ENCODE results near the gene SCARB2. TPM values are rescaled to one million over a fixed set of nuclear protein-coding genes. Genes with fewer than 3 reads are reported as not detected.

SCARB2 gene, protein sequence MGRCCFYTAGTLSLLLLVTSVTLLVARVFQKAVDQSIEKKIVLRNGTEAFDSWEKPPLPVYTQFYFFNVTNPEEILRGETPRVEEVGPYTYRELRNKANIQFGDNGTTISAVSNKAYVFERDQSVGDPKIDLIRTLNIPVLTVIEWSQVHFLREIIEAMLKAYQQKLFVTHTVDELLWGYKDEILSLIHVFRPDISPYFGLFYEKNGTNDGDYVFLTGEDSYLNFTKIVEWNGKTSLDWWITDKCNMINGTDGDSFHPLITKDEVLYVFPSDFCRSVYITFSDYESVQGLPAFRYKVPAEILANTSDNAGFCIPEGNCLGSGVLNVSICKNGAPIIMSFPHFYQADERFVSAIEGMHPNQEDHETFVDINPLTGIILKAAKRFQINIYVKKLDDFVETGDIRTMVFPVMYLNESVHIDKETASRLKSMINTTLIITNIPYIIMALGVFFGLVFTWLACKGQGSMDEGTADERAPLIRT
- total RNA-seq (100 to 1,000 TPM in 1 of 2 donors, 10 to 100 TPM in 1; 81.0 to 136 TPM), polyA plus RNA-seq (10 to 100 TPM; 58.2 to 66.5 TPM)

DNA sequence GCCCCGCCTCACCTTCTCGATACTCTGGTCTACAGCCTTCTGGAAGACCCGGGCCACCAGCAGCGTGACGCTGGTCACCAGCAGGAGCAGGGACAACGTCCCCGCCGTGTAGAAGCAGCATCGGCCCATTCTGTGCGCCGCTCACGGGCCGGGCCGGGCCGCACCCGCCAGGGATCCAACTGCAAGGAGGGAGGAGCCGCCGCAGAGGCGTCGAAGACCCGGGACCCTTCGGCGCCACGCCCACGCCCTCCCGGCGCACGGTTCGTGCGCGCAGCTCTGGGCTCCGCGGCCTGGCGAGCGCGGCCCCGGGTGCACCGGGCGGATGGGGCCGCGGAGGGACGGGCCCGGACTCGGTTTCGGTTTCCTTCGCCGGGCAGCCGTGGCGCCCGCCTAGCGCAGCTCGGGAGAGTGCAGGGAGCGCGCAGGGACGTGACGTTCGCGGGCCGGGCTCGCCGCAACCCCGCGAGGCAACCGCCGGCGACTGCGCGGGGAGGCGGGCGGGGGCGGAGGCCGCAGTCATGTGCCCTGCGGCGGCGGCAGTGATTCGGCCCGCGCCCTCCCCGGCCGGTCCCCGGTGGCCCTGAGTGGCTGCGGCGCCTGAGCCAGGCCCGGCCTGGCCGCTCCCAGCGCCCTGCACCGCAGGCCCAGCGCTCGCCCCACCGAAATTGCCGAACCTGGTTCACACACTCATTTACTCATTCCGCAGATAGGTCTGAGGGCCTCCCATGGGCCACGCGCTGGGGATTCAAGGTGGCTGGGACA, at the start of gene SCARB2:
Gene SCARB2 (minus strand): TSS at position 410 of the 762 bp plus-strand sequence. CDS start 281 bp downstream, at position 129.
- Histone ChIP-seq H3K36me3 (ENCODE audit: control insufficient read depth in 4 of 4, insufficient read depth in 3 of 4, low read depth in 1 of 4, low read length in 3 of 4) (no peaks in the 10 kb centered on the region), H3K9ac (ENCODE audit: low read depth in 1 of 2, low read length in 2 of 2) (peak within 1 kb of the TSS; percentile 83 to 95), H3K4me1 (ENCODE audit: control insufficient read depth in 4 of 4, insufficient read depth in 4 of 4, low read length in 3 of 4) (peaks cover 8 to 84% (median 74%) of the 10 kb centered on the region in 4 donors), H3K27ac (ENCODE audit: low read depth in 1 of 2, low read length in 2 of 2) (peak within 1 kb of the TSS; percentile 98 to 99), H3K9me3 (ENCODE audit: control insufficient read depth in 4 of 4, low read length in 3 of 4) (no peaks in the 10 kb centered on the region), H3K27me3 (ENCODE audit: control insufficient read depth in 4 of 4, insufficient read depth in 4 of 4, low read length in 3 of 4) (no peaks in the 10 kb centered on the region), H3K4me3 (ENCODE audit: low read depth in 1 of 3, low read length in 3 of 3) (peak within 1 kb of the TSS; percentile 69 to 94 (median 94))
- under 1% methylated on average over 94 of the region's 94 CpGs for WGBS
- TF ChIP-seq EGR1 (IDR thresholded peaks at IDR 0.05; ENCODE audit: low read depth in 2 of 2) = peak in 1 of 2 donors; percentile 86
- TF ChIP-seq HNF4A (conservative IDR thresholded peaks at IDR 0.05) = peak in 1 of 2 donors; percentile 13
- no peak for TF ChIP-seq FOXA1 (IDR thresholded peaks at IDR 0.05)
- TF ChIP-seq, protein P1, sequence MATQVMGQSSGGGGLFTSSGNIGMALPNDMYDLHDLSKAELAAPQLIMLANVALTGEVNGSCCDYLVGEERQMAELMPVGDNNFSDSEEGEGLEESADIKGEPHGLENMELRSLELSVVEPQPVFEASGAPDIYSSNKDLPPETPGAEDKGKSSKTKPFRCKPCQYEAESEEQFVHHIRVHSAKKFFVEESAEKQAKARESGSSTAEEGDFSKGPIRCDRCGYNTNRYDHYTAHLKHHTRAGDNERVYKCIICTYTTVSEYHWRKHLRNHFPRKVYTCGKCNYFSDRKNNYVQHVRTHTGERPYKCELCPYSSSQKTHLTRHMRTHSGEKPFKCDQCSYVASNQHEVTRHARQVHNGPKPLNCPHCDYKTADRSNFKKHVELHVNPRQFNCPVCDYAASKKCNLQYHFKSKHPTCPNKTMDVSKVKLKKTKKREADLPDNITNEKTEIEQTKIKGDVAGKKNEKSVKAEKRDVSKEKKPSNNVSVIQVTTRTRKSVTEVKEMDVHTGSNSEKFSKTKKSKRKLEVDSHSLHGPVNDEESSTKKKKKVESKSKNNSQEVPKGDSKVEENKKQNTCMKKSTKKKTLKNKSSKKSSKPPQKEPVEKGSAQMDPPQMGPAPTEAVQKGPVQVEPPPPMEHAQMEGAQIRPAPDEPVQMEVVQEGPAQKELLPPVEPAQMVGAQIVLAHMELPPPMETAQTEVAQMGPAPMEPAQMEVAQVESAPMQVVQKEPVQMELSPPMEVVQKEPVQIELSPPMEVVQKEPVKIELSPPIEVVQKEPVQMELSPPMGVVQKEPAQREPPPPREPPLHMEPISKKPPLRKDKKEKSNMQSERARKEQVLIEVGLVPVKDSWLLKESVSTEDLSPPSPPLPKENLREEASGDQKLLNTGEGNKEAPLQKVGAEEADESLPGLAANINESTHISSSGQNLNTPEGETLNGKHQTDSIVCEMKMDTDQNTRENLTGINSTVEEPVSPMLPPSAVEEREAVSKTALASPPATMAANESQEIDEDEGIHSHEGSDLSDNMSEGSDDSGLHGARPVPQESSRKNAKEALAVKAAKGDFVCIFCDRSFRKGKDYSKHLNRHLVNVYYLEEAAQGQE (IDR thresholded peaks at IDR 0.05) = peak; percentile 48
- no peak for TF ChIP-seq NR2F2 (IDR thresholded peaks at IDR 0.05)
- TF ChIP-seq SP1 (IDR thresholded peaks at IDR 0.05) = no peak
- DNase-seq (ENCODE audit: low spot score) = peak; percentile 80

DNA sequence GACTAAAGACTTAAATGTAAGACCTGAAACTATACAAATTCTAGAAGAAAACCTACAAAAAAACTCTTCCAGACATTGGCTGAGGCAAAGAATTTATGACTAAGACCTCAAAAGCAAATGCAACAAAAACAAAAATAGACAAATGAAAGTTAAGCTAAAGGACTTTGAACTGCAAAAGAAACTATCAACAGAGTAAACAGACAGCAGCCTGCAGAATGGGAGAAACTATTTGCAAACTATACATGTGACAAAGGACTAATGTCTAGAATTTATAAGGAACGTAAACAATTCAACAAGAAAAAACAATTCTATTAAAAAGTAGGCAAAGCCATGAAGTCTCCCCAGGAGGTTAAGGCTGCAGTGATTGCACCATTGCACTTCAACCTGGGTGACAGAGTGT, 46.9 kb upstream of the SCARB2 start:
- H3K9me3 ChIP-seq (ENCODE audit: control insufficient read depth in 4 of 4, low read length in 3 of 4) = no peaks in the 10 kb centered on the region
- TF ChIP-seq FOXA2 (IDR thresholded peaks at IDR 0.05) = peak; percentile 29
- peak; percentile 80 to 83 for TF ChIP-seq HNF4A (conservative IDR thresholded peaks at IDR 0.05)
- TF ChIP-seq RAD21 (IDR thresholded peaks at IDR 0.05) = peak in 1 of 2 donors; percentile 11
- TF ChIP-seq JUND (IDR thresholded peaks at IDR 0.05) = no peak
- TF ChIP-seq HNF4G (IDR thresholded peaks at IDR 0.05) = peak; percentile 41
- TF ChIP-seq SP1 (IDR thresholded peaks at IDR 0.05) = peak; percentile 68
- TF ChIP-seq YY1 (IDR thresholded peaks at IDR 0.05) = no peak
- TF ChIP-seq, protein P1 (IDR thresholded peaks at IDR 0.05) = peak; percentile 22
- no peaks in the 10 kb centered on the region for H3K36me3 ChIP-seq (ENCODE audit: control insufficient read depth in 4 of 4, insufficient read depth in 3 of 4, low read depth in 1 of 4, low read length in 3 of 4)
- H3K27me3 ChIP-seq (ENCODE audit: control insufficient read depth in 4 of 4, insufficient read depth in 4 of 4, low read length in 3 of 4) = no peaks in the 10 kb centered on the region
- no peak overlapping the region for H3K9ac ChIP-seq (ENCODE audit: low read depth in 1 of 2, low read length in 2 of 2)
- WGBS = 14% methylated on average over 1 of the region's 1 CpG
- H3K27ac ChIP-seq (ENCODE audit: low read depth in 1 of 2, low read length in 2 of 2) = peak overlapping the region; percentile 9 to 27
- H3K4me3 ChIP-seq (ENCODE audit: low read depth in 1 of 3, low read length in 3 of 3) = no peak overlapping the region
- peaks cover 3 to 18% (median 12%) of the 10 kb centered on the region in 4 donors for H3K4me1 ChIP-seq (ENCODE audit: control insufficient read depth in 4 of 4, insufficient read depth in 4 of 4, low read length in 3 of 4)
- no peak for DNase-seq (ENCODE audit: low spot score)

Data from liver (tissue), 9 donors.